HepG2 (cell line): Measurements from ENCODE around the gene CLASP1. TPM values are rescaled to one million over a fixed set of nuclear protein-coding genes. Genes with fewer than 3 reads are reported as not detected.

Experiments used
- GLI4 ChIP-seq: sonication (generic); formaldehyde crosslinking; IDR thresholded peaks from 2 replicates; pipeline ENCODE4 v1.5.1; 2020; ENCODE audit warnings: missing genetic modification reagents, mild to moderate bottlenecking, moderate library complexity, borderline replicate concordance
- MEF2D ChIP-seq: sonication (generic); formaldehyde crosslinking; IDR thresholded peaks from 2 replicates; pipeline ENCODE4 v1.5.1; 2020; ENCODE audit warnings: mild to moderate bottlenecking, missing genetic modification reagents
- SETDB1 ChIP-seq: sonication (generic); formaldehyde crosslinking; IDR thresholded peaks from 2 replicates; pipeline ENCODE4 v1.5.1; 2020; ENCODE audit warnings: missing genetic modification reagents, mild to moderate bottlenecking, borderline replicate concordance
- STAT5B ChIP-seq: sonication (generic); formaldehyde crosslinking; IDR thresholded peaks from 2 replicates; pipeline ENCODE4 v1.4.0; 2020; ENCODE audit warnings: missing genetic modification reagents
- SYNCRIP ChIP-seq: fragments of 200-400 bp; formaldehyde crosslinking; IDR thresholded peaks from 2 replicates; pipeline ENCODE4 v1.6.1; 2018; ENCODE audit warnings: mild to moderate bottlenecking, low read depth, low read length; ENCODE audit not compliant: insufficient read depth
- TCF12 ChIP-seq, 2 experiments: fragments of 450-650 bp in 1 of 2; sonication (generic) in 1 of 2; formaldehyde crosslinking in 1 of 2; IDR thresholded peaks; 2 replicates each; pipeline versions ENCODE4 v1.6.1 to v1.8.0; 2017 to 2022; ENCODE audit warnings: antibody characterized with exemption in 1 of 2, mild to moderate bottlenecking in 1 of 2, missing genetic modification reagents in 1 of 2, moderate library complexity in 1 of 2
- TFDP2 ChIP-seq: sonication (generic); formaldehyde crosslinking; IDR thresholded peaks from 2 replicates; pipeline ENCODE4 v1.4.0; 2020; ENCODE audit warnings: missing genetic modification reagents
- TSC22D2 ChIP-seq: sonication (generic); formaldehyde crosslinking; IDR thresholded peaks from 2 replicates; pipeline ENCODE4 v1.5.1; 2020; ENCODE audit warnings: missing genetic modification reagents, mild to moderate bottlenecking, borderline replicate concordance
- ZBTB14 ChIP-seq: sonication (generic); formaldehyde crosslinking; IDR thresholded peaks from 2 replicates; pipeline ENCODE4 v1.4.0; 2020; ENCODE audit warnings: missing genetic modification reagents
- ZNF142 ChIP-seq: sonication (generic); formaldehyde crosslinking; IDR thresholded peaks from 2 replicates; pipeline ENCODE4 v1.4.0; 2020; ENCODE audit warnings: missing genetic modification reagents
- ZNF3 ChIP-seq: IDR thresholded peaks from 2 replicates; pipeline ENCODE4 v1.7.0; 2017; ENCODE audit warnings: inconsistent platforms
- ZNF512B ChIP-seq: sonication (generic); formaldehyde crosslinking; IDR thresholded peaks from 2 replicates; pipeline ENCODE4 v1.5.1; 2020; ENCODE audit warnings: missing genetic modification reagents, mild to moderate bottlenecking, borderline replicate concordance
- ZNF678 ChIP-seq: sonication (generic); formaldehyde crosslinking; IDR thresholded peaks from 2 replicates; pipeline ENCODE4 v1.4.0; 2020; ENCODE audit warnings: mild to moderate bottlenecking, missing genetic modification reagents
- ZNF800 ChIP-seq: sonication (generic); formaldehyde crosslinking; IDR thresholded peaks from 2 replicates; pipeline ENCODE4 v1.4.0; 2020; ENCODE audit warnings: missing genetic modification reagents
- polyA plus RNA-seq, 8 experiments: library from polyadenylated mRNA; depleted of rRNA in 3 of 8; stranded (reverse) in 7 of 8; unstranded in 1 of 8; fragments of >200 nt; fragmentation: Illumina TruSeq in 4 of 8; extraction: Trizol in 4 of 8; gene quantifications; 2 replicates each; pipeline versions ENCODE4 v1.2.1 to v1.2.3, GENCODE V29; 2011 to 2016; ENCODE audit warnings: low read depth in 4 of 8, missing spikeins in 1 of 8, mixed read lengths in 1 of 8; ENCODE audit not compliant: insufficient read depth in 1 of 8
- total RNA-seq, 5 experiments: library from RNA; depleted of rRNA; stranded (reverse); fragments of >200 nt; fragmentation: Illumina TruSeq; extraction: Trizol; gene quantifications; 2 replicates each; pipeline ENCODE4 v1.2.3, GENCODE V29; 2016; ENCODE audit warnings: low read depth in 1 of 5

The CLASP1 gene
- total and polyA plus RNA-seq, 2 of the 13 experiments (the other 11 are each of a cell fraction or from before 2014, with no cell fraction given) = 11.7 to 47.9 TPM

GRCh38 chr2:121649596-121650314, 493 bp upstream of the CLASP1 start (continued):
- TF ChIP-seq TFDP2 (CRISPR knock-in tag) (peak; percentile 78), TSC22D2 (CRISPR knock-in tag) (peak; percentile 91), ZNF800 (peak; percentile 79), ZNF3 (CRISPR knock-in tag) (peak; percentile 22; the same call in 1 of the 2 replicates), ZBTB14 (CRISPR knock-in tag) (0 out of 2 replicates have a peak, but pooled peaks have one; percentile 13), SETDB1 (CRISPR knock-in tag) (no peak), TCF12 (IDR thresholded peaks at IDR 0.05) (no peak), TCF12 (CRISPR knock-in tag; IDR thresholded peaks at IDR 0.05) (0 out of 2 replicates have a peak, but pooled peaks have one; percentile 9), GLI4 (CRISPR knock-in tag) (no peak), MEF2D (peak; percentile 76; the same call in 1 of the 2 replicates), ZNF512B (CRISPR knock-in tag) (0 out of 2 replicates have a peak, but pooled peaks have one; percentile 20), ZNF142 (CRISPR knock-in tag) (peak; percentile 73), ZNF678 (CRISPR knock-in tag) (no peak), SYNCRIP (no peak), STAT5B (peak; percentile 43; the same call in 1 of the 2 replicates)
